ENCODE measurements around the gene POLR2C. TPM values are rescaled to one million over a fixed set of nuclear protein-coding genes. Genes with fewer than 3 reads are reported as not detected.

Gene POLR2C
- total RNA-seq, 6 donors from 2014 or later: 70.6 to 210 (median 112) TPM

DNA sequence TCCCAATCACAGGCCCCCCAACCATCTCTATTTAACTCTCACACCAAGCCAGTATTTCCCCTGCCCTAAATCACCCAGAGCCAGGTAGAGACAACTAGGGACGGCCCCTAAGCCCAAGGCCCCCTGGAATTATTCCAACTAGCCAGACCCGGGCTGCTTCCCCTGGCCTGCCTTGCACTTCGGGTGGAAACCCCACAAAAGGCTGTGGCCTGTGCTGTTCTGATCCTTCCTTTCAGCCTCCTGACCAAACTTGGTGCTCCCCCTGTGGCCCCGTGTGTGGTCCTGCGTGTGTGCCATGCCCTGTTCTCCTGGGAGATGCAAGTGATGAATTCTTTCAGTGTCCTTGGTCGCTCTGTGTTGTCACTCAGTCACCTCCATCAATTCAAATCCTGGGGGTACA, 43.0 kb upstream of the POLR2C start:
- no peak for DNase-seq
- Histone ChIP-seq H3K9me3 (no peaks in the 10 kb centered on the region), H3K4me3 (no peak overlapping the region), H3K27me3 (no peaks in the 10 kb centered on the region), H3K36me3 (no peaks in the 10 kb centered on the region), H3K4me1 (peaks cover 22 to 48% (median 45%) of the 10 kb centered on the region in 4 donors), H3K27ac (peak overlapping the region in 2 of 4 donors; percentile 58 to 62)
- no peak for TF ChIP-seq POLR2AphosphoS5 (IDR thresholded peaks at IDR 0.05)
- no peak for TF ChIP-seq CTCF (IDR thresholded peaks at IDR 0.05)
- no peak for TF ChIP-seq POLR2A (IDR thresholded peaks at IDR 0.05)
- TF ChIP-seq EP300 (IDR thresholded peaks at IDR 0.05): no peak
- 73 to 74% methylated on average over 6 of the region's 6 CpGs for WGBS, 2 donors
- no peak for ATAC-seq (ENCODE audit: low FRiP score in 2 of 2)

- peak in 1 of 2 donors; percentile 65 for ATAC-seq (ENCODE audit: low FRiP score in 2 of 2)
- 31 to 44% methylated on average over 9 to 10 of the region's 10 CpGs for WGBS, 2 donors
- Histone ChIP-seq H3K4me1 (peaks cover 12 to 35% (median 31%) of the 10 kb centered on the region in 4 donors), H3K27ac (peak overlapping the region in 2 of 4 donors; percentile 18 to 36), H3K36me3 (peaks cover 0 to 13% (median 5%) of the 10 kb centered on the region in 4 donors), H3K4me3 (no peak overlapping the region), H3K27me3 (no peaks in the 10 kb centered on the region), H3K9me3 (no peaks in the 10 kb centered on the region)
- peak; percentile 30 to 60 (median 50) for TF ChIP-seq CTCF (IDR thresholded peaks at IDR 0.05)
- TF ChIP-seq EP300 (IDR thresholded peaks at IDR 0.05): no peak
- DNase-seq: no peak
Measured at GRCh38 chr16:57422026-57422944, 40.2 kb upstream of the POLR2C start.

- DNase-seq: no peak
- Histone ChIP-seq H3K27me3 (no peaks in the 10 kb centered on the region), H3K4me3 (no peak overlapping the region), H3K27ac (peak overlapping the region in 1 of 4 donors; percentile 18), H3K36me3 (peaks cover 0 to 21% (median 12%) of the 10 kb centered on the region in 4 donors), H3K9me3 (no peaks in the 10 kb centered on the region), H3K4me1 (peaks cover 7 to 29% (median 25%) of the 10 kb centered on the region in 4 donors)
- WGBS, 2 donors: 75 to 79% methylated on average over 2 of the region's 2 CpGs
- TF ChIP-seq EP300 (IDR thresholded peaks at IDR 0.05) (no peak), CTCF (IDR thresholded peaks at IDR 0.05) (no peak), POLR2A (IDR thresholded peaks at IDR 0.05) (no peak), POLR2AphosphoS5 (IDR thresholded peaks at IDR 0.05) (no peak)
- ATAC-seq (ENCODE audit: low FRiP score in 2 of 2): no peak
Measured at GRCh38 chr16:57423152-57423551, 39.3 kb upstream of the POLR2C start.

- no peak for ATAC-seq (ENCODE audit: low FRiP score in 2 of 2)
- Histone ChIP-seq H3K36me3 (peaks cover 8 to 33% (median 24%) of the 10 kb centered on the region in 4 donors), H3K27me3 (no peaks in the 10 kb centered on the region), H3K9me3 (no peaks in the 10 kb centered on the region), H3K27ac (peak overlapping the region in 2 of 4 donors; percentile 27 to 42), H3K4me3 (no peak overlapping the region), H3K4me1 (peaks cover 0 to 18% (median 13%) of the 10 kb centered on the region in 4 donors)
- TF ChIP-seq EP300 (IDR thresholded peaks at IDR 0.05): no peak
- TF ChIP-seq CTCF (IDR thresholded peaks at IDR 0.05): no peak
- TF ChIP-seq POLR2A (IDR thresholded peaks at IDR 0.05): no peak
- TF ChIP-seq POLR2AphosphoS5 (IDR thresholded peaks at IDR 0.05): no peak
- 69 to 75% methylated on average over 3 of the region's 3 CpGs for WGBS, 2 donors
- no peak for DNase-seq
Measured at GRCh38 chr16:57424583-57424982, 37.9 kb upstream of the POLR2C start.

Data from upper lobe of left lung (tissue), 6 donors.